ENCODE results near the gene PIK3AP1.
"Not testable (repeated sequence)": the region's sequence is repeated elsewhere in the genome, so short reads cannot be mapped to it uniquely, and the experiment has no call there.

The PIK3AP1 gene

DNA sequence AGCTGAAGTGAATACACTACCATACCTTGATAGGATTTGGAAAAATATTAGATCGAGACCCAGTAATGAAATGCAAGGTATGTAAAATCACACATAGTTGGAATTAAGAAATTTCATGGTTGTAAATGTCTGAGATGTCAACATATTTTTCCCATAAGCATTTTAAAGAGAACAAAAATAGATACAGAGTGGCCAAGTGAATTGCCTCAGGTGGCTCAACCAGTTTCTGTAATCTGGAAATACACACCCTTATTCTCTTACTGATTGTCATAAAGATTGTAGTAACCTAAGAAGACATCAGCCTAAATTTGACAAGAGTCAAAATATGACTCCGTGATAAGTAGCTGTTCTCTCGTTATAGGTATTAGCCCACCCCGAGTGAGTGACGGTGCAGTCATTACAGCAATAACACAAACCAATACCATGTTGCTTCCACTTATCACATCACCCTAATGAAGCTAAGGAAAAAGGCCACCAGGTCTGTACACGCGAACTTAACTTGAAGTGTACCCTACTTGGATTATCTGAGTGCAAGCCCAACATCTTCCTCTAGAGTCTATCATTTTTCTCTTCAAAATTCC lies 23.4 kb downstream of the PIK3AP1 start:
- no peak for DNase-seq

DNA sequence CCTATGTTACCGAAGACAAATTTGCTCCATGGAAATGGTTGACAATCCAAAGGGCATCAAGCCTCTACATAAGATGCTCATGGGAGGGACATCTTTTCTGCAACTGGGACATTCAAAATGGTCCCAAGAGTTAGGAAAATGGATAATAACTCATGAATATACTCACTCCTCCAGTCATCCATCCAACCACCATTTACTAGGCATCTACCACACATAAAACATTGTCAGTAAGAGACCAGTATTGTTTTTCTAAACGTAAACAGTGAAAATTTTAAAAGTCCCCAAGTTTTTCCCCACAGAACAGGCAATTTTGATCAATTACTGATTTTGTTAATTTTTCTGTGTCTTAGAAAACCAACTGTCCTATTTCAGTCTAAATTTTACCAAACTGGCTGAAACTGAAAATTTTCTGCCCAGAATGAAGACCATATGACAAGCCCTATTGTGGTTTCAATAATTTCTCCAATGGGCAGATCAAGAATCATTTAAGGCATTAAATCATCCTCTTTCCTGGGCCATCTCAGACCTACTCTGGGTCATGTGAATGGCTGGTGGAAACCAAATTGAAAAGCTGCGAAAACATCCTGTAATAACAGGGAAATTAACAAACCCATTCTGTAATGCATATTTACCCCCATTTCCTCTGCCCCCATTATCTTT lies 24.2 kb downstream of the PIK3AP1 start:
- no peak for DNase-seq

DNA sequence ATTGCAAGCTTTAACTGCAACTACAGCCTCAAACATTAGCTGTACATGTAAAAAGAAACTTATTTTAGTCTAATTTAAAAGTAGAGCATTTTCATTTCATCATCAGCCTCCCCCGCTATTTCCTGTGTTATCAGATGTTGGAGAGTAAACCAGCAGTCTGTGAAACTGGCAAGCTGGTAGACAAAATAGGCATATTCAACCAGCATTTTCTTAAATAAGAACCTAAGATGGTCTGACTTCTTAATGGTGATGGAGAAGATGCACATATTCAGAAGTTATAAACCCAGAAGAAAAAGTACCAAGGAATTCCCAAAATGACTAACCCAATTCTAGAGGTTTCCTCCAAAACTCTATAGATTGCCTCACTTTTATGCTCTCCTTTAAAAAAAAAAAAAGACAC lies 24.9 kb downstream of the PIK3AP1 start:
- no peak for DNase-seq

DNA sequence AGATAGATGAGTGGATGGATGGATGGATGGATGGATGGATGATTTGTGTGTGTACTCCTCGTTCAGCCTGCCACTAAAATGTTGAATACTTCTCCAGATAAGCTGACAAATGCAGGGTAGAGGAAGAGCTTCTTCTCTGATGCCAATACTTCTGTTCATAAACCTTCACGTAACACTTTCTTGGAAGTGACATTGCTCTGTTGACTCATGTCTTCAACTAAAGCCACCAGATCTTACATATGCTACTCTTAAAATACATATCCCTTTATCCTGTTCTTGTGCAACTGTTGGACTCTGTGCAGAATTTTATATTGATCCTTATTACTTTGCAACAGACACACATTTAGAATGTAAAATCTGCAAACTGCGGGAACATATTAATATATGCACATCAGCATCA lies 26.9 kb downstream of the PIK3AP1 start:
- no peak for DNase-seq

DNA sequence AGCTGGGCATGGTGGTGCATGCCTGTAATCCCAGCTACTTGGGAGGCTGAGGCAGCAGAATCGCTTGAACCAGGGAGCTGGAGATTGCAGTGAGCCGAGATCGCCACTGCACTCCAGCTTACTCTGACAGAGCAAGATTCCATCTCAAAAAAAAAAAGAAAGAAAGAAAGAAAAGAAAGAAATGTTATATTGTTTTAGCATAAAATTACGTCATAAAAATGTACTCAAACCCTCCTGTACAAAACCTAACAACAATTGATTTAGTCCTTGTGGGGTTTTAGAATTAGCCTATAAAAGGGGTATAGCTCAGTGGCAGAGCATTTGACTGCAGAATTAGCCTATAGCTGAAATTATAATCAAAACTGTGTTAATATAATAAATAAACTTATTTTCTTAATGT lies 27.9 kb downstream of the PIK3AP1 start:
- no peak for DNase-seq

DNA sequence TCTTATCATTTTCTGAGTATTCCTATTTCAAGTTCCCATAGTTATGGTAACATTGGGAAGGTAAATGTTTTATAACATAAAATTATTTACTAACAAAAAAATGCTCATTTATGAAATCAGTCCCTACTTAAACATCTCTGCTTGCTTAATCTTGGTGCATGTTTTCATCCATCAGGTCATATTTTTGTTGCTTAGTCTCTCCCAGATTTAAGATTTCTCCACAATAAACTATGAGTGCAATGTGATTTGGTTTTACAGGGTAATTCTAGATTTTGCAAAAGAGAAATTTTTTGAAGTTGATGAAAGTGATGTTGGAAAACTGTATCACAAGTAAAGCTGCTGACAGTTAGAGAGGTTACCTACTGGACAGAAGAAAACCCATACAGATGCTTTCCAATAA lies 28.6 kb downstream of the PIK3AP1 start:
- no peak for DNase-seq

DNA sequence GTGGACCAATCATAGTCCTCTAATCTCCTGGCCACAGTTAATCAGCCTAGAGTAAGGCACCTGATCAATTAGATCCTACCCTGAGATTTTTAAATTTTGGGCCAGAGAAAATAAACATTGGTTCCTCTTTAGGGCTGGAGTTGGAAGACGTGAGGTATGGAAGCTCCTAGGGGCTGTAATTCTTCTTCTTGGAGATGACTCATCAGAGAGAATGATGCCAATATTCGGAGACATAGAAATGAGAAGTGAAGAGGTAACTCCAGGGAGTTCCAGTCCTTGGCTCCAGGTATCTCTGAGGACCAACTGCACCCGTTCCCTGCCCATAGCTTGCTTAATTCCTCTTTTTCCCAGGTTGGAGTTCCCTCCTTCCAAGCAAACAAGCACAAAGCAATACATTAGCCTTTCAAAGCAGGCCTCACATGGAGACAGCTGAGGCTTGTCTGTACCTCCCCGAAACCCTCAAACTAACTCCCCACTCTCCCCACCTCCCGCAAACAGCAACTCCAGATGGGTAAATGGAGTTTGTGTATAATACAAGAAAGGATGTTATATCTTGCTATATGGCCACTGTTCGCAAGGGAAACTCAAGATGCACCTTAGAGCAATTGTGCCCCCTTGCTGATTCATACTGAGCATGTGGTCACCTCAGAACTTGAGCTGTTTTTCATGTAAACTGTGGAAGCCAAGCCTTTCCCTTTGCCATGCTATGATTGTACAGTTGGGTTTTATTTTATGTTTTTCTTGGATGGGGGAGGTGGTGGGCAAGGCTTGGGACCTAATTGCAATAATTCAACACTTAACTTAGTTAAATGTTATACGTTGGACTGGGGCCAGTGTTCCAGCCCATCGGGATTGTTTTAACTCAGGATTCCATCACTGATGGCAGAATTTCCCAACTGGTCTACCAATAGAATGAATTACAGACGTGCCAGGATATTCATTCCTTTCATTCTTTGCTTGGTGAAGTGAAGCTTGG lies 29.3 kb downstream of the PIK3AP1 start:
- no peak for DNase-seq

DNA sequence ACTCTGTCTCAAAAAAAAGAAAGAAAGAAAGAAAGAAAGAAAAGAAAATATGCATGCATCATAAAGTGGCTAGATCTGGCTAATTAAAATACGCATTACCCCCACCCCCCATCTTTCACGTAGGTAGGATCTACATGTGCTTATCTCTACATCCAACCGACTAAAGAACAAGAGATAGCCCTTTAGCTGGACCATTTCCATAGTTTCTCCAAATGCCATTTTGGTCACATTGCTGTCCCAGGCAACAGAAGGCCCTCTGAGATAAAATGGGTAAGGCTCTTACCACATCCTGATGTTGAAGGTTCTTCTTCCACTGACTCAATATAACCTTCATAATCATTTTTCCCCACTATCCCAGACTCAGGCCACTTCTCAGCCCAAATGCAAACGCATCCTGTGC lies 31.5 kb downstream of the PIK3AP1 start:
- no peak for DNase-seq

DNA sequence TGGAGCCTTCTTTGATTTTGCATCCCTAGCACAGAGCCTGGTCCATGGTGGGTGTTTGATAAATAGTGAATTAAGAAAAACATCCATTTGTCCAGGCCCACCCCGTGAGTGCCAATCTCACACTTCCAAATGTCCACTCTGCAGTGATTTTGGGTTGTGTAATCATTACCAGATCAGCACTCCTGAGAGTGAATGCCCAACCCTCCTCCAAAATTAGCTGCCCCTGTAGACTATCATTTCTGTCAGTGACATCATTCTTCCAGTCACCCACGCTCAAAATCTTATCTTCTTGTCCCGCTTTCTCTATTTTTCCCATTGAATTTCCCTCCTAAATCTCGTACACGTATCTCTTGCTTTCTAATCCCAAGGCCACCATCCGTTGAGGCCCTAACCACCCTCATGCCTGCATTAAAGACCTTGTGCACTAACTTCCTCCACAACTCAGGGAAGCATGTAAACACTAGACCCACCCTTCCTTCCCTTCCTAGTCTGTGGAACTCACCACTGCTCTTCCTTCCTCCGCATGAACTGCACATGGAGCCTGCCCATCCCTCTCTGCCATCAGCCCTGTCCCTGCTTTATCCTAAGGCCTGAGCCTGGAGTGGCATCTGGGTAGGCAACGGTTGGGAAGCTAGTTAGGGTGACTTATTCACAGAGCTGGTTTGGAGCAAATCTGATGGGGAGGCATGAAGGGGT lies 32.8 kb downstream of the PIK3AP1 start:
- DNase-seq, result no peak

DNA sequence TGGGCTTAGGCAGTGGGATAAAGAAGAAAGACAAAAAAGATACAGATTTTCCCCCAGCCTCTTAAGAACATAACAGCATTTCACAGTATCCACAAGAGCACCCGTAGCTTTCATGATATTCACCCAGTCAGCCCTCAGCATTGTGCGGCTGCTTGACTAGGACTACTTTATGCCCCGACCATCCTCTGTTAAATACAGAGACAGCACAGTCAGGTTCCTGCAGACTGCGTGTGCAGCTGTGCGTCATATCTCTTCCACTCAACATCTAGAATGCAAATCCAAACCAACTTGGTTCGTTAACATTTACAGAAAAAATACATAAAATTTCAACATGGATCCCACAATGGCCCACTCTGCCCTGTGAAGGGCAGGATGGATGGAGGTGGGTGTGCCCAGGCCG lies 33.8 kb downstream of the PIK3AP1 start:
- DNase-seq, result no peak

DNA sequence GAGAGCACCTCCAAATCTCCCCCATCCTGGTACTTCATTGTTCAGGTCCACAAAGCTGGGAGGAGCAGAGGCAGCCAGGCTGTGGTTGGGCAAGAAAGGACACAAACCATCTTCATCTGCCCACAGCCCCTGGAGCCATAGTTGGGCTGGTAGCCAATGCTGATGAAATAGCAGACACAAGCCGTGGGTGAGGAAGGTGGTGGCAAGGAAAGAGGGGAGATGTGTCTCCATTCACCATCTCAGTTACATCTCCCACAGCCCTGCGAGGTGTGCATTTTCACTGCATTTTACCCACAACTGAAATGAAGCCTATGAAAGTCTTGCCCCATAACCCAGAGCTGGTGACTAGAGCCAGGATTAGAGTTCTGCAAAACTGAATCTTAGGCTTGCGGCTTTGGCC lies 35.0 kb downstream of the PIK3AP1 start:
- no peak for DNase-seq

DNA sequence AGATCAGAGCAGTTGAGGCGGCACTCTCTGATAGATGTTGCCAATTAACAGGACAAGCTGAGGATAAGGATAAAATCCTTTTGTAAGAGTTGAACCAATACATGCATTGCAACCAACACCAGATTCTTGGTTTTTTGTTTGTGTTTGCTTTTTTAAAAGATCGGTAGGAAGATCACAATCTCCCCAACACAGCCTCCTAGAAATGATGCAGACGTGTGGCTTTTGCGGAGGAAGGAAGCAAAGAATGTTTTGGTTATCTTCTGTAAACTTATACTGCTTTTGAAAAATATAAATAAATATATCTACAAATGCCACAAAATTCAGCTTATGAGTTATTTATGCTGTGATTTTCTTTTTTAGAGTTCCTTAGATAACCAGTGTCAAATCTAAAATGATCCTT lies 35.5 kb downstream of the PIK3AP1 start:
- DNase-seq, result no peak

DNA sequence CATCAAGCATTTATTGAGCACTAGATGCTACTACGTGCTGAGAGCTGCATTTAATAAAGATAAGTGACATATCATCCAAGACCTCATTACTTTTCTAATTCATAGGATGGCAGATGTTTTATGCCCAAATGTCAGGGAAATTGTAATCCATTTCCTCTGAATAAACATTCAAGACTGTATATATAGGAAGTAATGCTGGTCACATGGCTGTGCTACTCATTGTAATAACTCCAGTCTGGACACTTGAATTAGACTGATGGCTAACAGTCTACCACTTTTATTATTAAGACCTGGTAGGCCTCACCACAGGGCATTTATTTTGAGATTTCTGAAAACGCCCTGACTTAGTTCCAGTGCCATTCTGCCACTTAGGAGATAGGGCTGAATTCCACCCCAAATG lies 36.6 kb downstream of the PIK3AP1 start:
- DNase-seq, result no peak

DNA sequence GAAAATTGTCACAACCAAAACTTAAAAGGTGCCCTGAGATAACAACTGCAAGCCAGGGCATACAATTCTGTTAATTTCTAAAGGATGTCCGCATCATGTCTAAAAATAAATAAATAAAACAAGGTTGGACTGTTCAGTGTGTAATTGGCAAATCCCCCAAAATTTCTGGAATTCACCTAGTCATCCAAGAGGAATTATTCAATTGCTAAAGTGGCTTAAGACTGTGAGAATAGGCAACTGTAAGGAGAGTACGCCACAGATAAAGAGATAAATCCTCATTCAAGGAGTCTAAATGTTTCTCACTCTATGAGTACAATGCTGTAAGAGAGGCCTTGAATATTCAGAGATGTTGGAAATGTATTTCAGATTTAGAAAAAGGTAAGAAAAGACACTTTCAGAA lies 37.2 kb downstream of the PIK3AP1 start:
- DNase-seq, result no peak

DNA sequence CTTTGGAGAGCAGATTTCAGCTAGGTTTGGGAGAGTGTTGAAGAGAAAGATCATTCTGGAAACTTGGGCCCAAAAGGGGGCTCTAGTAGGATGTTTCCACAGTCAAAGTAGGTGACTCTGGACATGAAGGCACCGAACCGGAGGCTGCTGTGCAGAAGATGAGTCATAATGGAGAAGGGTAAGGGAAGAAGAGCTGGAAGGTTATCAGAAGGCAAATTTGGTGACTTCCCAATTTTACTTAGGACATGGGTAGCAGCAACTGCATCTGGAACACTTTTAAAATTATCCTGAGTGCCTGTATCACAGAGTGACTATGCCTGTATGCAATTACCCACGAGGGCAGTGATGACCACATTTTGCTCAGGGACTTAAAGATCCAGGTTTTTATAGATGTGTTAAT lies 38.8 kb downstream of the PIK3AP1 start:
- no peak for DNase-seq

DNA sequence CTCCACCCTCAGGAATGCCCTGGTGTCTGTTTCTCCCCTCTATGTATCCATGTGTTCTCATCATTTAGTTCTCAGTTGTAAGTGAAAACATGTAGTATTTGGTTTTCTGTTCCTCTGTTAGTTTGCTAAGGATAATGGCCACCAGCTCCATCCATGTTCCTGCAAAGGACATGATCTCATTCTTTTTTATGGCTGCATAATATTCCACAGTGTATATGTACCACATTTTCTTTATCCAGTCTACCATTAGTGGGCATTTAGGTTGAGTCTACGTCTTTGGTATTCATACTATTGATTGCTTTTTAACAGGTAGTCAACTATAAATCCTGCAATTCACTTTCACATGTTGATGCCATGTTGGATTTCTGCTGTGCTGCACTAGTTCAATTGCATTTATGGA lies 39.9 kb downstream of the PIK3AP1 start:
- DNase-seq, result not testable (repeated sequence)

DNA sequence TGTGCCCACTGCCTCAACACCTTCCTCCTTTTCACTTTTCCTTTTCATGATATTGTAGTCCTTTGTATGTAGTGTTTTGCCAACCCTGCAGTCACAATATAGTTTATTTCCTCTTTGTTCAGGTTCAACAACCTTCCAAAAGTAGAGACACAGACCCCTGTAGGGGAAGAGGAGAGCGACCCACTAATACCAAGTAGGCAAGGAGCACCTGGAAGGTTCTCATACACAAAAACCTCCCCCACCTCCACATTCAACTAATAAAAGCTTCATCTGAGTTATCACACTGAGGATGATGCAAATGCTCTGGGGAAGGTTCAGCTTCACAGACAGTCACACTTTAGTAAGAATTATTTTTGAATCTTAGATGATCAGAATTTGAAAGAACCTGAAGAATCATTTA lies 41.6 kb downstream of the PIK3AP1 start:
- no peak for DNase-seq

DNA sequence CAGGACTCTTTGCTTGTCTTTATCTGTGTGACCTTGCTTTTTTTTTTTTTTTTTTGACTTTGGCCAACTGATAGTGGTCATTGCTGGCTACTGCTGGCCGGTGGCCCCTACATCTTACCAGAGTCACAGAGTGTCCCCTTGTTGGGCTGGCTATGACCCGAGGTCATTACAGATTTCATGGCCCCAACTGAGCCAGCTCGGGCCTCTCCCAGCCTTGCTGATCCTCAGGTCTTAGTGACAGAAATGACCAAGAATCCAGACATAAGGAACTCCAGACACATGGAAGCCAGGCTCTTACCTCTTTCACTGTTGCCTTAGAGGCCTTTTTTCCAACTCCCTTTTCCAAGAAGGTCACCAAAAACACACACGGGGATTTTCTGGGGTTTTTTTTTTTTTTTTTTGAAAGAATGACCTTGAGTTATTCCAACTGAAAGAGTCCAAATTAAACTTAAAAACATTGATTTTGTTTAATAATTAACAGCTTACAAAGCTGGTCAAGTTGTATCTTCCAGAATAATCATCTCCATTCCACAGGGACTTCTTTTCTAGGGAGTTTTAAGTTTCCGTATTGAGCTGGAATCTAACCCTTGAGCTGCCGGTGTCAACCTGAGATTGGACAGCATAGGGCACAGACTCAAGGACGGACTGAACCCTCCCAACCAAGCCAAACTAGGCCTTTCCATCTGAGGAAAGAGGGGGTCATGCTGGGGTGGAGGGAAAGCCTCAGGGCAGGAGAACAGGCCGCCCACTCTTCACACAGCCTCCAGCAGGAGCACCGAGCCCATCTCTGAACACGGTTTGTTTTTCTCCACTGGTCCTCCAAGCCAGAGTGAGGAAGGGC lies 43.8 kb downstream of the PIK3AP1 start:
- DNase-seq, result no peak

DNA sequence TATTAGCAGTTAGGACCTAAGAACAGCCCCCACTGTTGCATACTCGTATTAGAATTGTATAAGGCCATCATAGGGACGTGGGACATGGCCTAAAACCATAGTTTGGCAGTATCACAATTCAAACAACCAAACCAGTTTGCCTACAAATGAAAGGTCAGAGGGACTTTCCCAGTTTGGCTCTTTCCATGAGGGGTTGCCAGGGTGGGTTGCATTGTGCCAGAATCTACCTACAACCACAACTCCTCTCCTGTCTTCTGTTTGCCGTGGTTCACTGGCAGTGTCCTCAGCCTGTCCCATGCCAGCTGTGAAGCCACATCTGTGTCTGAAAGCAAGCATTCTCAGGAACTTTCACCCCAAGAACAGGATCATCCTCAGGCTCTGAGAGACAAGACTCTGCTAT lies 44.5 kb downstream of the PIK3AP1 start:
- no peak for DNase-seq

DNA sequence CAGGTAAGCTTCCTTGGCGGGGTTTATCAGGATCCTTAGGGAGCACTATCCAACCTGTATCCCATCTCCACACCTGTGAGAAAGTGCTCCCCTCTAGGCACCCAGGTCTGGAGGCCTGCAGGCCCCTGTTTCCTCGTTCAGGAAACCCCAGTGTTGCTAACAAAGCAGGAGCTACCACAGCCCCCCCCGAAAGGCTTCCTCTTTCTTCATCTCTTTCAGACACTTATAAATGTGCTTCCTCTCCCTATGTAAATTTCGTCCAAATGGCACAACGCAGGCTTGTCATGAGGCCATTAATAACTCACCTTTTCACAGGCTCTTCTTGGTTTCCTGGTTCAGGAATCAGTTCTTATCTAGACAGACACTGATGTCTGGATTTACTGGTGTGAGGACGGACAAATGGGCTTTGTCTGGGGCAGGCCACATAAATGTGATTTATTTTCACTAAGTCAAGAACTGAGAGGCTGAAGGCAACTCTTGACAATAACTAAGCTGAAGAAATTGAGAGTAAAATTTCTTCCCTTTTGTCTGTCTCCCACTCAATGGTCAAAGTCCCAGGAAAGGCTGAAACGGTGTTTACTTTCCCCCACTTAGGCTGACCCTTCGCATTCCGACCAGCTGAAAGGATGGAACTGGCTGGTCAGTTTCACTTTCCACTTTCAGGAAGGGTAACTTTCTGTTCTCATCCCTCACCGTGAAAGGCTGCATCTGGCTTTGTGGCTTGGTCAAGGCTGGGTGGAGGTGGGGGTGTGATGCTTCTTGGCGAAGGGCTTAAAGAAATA lies 46.8 kb downstream of the PIK3AP1 start:
- DNase-seq, result no peak

DNA sequence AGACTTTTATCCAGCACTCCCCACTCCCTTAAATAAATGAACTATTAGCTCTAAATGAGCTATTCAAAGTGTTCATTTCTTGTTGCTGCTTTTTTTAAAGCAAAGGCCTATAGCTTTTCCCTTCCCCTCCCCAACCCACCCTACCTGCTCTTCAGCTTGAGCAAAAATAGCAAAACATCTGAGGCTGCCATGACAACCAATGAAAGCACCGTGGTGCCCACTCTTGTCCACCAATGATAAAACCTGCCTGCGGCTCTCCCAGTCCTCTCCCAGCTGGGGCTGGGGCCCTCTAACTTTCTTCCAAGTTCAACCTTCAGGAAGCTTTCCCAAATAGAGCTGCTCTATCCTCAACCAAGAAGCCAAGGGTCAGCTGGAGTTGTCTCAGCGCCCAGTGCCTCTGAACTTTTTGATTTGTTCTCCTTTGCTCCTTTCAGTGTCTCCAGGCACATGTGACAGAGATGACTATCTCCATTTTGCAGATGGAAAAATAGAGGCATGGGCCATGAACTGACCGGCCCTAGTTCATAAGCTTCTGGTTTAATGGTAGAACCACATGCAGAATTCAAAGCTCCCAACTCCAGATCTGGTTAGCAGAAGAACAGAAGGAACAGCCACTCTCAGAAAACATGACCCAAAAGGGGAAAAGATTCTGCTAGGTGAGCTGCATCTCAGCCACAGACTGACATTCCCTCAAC lies 47.7 kb downstream of the PIK3AP1 start:
- DNase-seq, result no peak
